ENCODE measurements around the gene MRAS. TPM values are rescaled to one million over a fixed set of nuclear protein-coding genes. Genes with fewer than 3 reads are reported as not detected.

MRAS gene
- total and polyA plus RNA-seq, 2 of the 13 experiments (the other 11 are each of a cell fraction or from before 2014, with no cell fraction given) = 8.8 to 36.2 TPM

- TF ChIP-seq, protein P1, sequence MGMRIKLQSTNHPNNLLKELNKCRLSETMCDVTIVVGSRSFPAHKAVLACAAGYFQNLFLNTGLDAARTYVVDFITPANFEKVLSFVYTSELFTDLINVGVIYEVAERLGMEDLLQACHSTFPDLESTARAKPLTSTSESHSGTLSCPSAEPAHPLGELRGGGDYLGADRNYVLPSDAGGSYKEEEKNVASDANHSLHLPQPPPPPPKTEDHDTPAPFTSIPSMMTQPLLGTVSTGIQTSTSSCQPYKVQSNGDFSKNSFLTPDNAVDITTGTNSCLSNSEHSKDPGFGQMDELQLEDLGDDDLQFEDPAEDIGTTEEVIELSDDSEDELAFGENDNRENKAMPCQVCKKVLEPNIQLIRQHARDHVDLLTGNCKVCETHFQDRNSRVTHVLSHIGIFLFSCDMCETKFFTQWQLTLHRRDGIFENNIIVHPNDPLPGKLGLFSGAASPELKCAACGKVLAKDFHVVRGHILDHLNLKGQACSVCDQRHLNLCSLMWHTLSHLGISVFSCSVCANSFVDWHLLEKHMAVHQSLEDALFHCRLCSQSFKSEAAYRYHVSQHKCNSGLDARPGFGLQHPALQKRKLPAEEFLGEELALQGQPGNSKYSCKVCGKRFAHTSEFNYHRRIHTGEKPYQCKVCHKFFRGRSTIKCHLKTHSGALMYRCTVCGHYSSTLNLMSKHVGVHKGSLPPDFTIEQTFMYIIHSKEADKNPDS (CRISPR knock-in tag; IDR thresholded peaks at IDR 0.05) = no peak
- no peak for TF ChIP-seq ZNF34 (CRISPR knock-in tag; IDR thresholded peaks at IDR 0.05; ENCODE audit: borderline replicate concordance)
- TF ChIP-seq RXRB (CRISPR knock-in tag; IDR thresholded peaks at IDR 0.05; ENCODE audit: borderline replicate concordance) = peak; percentile 73
- TF ChIP-seq HBP1 (CRISPR knock-in tag; IDR thresholded peaks at IDR 0.05; ENCODE audit: low read depth) = no peak
- TF ChIP-seq TRIM24 (CRISPR knock-in tag; IDR thresholded peaks at IDR 0.05) = no peak
- no peak for TF ChIP-seq NFKB2 (CRISPR knock-in tag; IDR thresholded peaks at IDR 0.05; ENCODE audit: borderline replicate concordance)
- TF ChIP-seq CEBPG (CRISPR knock-in tag; IDR thresholded peaks at IDR 0.05) = peak; percentile 26; the same call in 1 of the 2 replicates
- TF ChIP-seq HIVEP1 (CRISPR knock-in tag; IDR thresholded peaks at IDR 0.05) = no peak
- peak; percentile 63; the same call in 1 of the 2 replicates for TF ChIP-seq CHD2 (IDR thresholded peaks at IDR 0.05; ENCODE audit: low read depth, low read length)
- TF ChIP-seq SKIL (CRISPR knock-in tag; IDR thresholded peaks at IDR 0.05; ENCODE audit: borderline replicate concordance) = peak; percentile 67; the same call in 1 of the 2 replicates
- no peak for TF ChIP-seq NPAS2 (CRISPR knock-in tag; IDR thresholded peaks at IDR 0.05; ENCODE audit: borderline replicate concordance)
- TF ChIP-seq MLX (CRISPR knock-in tag; IDR thresholded peaks at IDR 0.05) = no peak
- no peak for TF ChIP-seq ZBTB46 (CRISPR knock-in tag; IDR thresholded peaks at IDR 0.05; ENCODE audit: borderline replicate concordance)
- no peak for TF ChIP-seq ZSCAN20 (CRISPR knock-in tag; IDR thresholded peaks at IDR 0.05; ENCODE audit: borderline replicate concordance)
- peak; percentile 81 for TF ChIP-seq KDM1A (CRISPR knock-in tag; IDR thresholded peaks at IDR 0.05)
- no peak; the same call in 1 of the 2 replicates for TF ChIP-seq MED1 (CRISPR knock-in tag; IDR thresholded peaks at IDR 0.05)
- TF ChIP-seq ZBTB7A (CRISPR knock-in tag; IDR thresholded peaks at IDR 0.05) = no peak
- peak; percentile 86 for TF ChIP-seq PITX1 (CRISPR knock-in tag; IDR thresholded peaks at IDR 0.05)
- TF ChIP-seq TCF7L2 (IDR thresholded peaks at IDR 0.05; ENCODE audit: low read depth, low read length) = peak; percentile 81
- no peak for TF ChIP-seq ZSCAN9 (CRISPR knock-in tag; IDR thresholded peaks at IDR 0.05; ENCODE audit: borderline replicate concordance)
- TF ChIP-seq ZNF24 (IDR thresholded peaks at IDR 0.05) = no peak
- no peak for TF ChIP-seq KLF13 (CRISPR knock-in tag; IDR thresholded peaks at IDR 0.05)
Measured at GRCh38 chr3:138398791-138399575, 50.6 kb downstream of the MRAS start (continued).
